Esophagus squamous epithelium (tissue), 5 donors: ENCODE measurements around the gene SDS. TPM values are rescaled to one million over a fixed set of nuclear protein-coding genes. Genes with fewer than 3 reads are reported as not detected.

ENCODE experiments used
- DNase-seq: peaks from one replicate; lab custom pipeline; 2025; lab: John Stamatoyannopoulos, UW
- H3K27ac ChIP-seq, 4 donors: fragments of 200-600 bp; sonication (generic); one replicate each; pipeline ENCODE4 v1.5.1; 2016 to 2019; ENCODE audit warnings: mild to moderate bottlenecking in 1 of 4
- H3K27me3 ChIP-seq, 4 donors: fragments of 200-600 bp; sonication (generic); 1 replicate in 3 of 4; 2 replicates in 1 of 4; pipeline versions ENCODE4 v1.5.1 to v1.6.0; 2017 to 2021; ENCODE audit warnings: antibody characterized with exemption in 1 of 4
- H3K36me3 ChIP-seq, 3 donors: fragments of 200-600 bp; sonication (generic); one replicate each; pipeline ENCODE4 v1.5.1; 2016 to 2019
- H3K4me1 ChIP-seq, 3 donors: fragments of 200-600 bp; sonication (generic); one replicate each; pipeline ENCODE4 v1.5.1; 2017 to 2019
- H3K4me3 ChIP-seq, 4 donors: fragments of 200-600 bp; sonication (generic); 1 replicate in 3 of 4; 2 replicates in 1 of 4; pipeline ENCODE4 v1.5.1; 2016 to 2019; ENCODE audit warnings: mild to moderate bottlenecking in 2 of 4, moderate library complexity in 1 of 4
- H3K9me3 ChIP-seq, 3 donors: fragments of 200-600 bp; sonication (generic); one replicate each; pipeline ENCODE4 v1.5.1; 2016 to 2019
- POLR2A ChIP-seq, 4 donors: fragments of 450-650 bp; IDR thresholded peaks; one replicate each; pipeline ENCODE4 v1.6.1; 2017; ENCODE audit warnings: antibody characterized with exemption in 4 of 4, mild to moderate bottlenecking in 4 of 4, moderate library complexity in 3 of 4
- WGBS, 2 donors: methylation state at CpG; one replicate each; pipeline ENCODE4 v1.1.5; 2018; 5-methylcytosine and 5-hydroxymethylcytosine counted together
- intact Hi-C: fragments of 100-400 bp; cut with DNase I; formaldehyde crosslinking; loops from one replicate; pipeline ENCODE4 v1.15.0; 2022
- total RNA-seq, 4 donors: library from RNA; depleted of rRNA; stranded (reverse); fragments of >200 nt; gene quantifications; one replicate each; pipeline ENCODE4 v1.1.0, GENCODE V29; 2016
- TF ChIP-seq, protein P1 (sequence below), 6 experiments: fragments of 450-650 bp in 4 of 6; fragments of 200-600 bp in 2 of 6; sonication (generic) in 2 of 6; IDR thresholded peaks; one replicate each; pipeline ENCODE4 v1.5.1; 2016 to 2019; ENCODE audit warnings: antibody characterized with exemption in 6 of 6, mild to moderate bottlenecking in 4 of 6, moderate library complexity in 4 of 6
- donor health status: DM: yes; HTN: yes; CAD: no.

Gene SDS
- total RNA-seq, 4 donors from 2014 or later, result 0.76 TPM; not detected in 3

DNA sequence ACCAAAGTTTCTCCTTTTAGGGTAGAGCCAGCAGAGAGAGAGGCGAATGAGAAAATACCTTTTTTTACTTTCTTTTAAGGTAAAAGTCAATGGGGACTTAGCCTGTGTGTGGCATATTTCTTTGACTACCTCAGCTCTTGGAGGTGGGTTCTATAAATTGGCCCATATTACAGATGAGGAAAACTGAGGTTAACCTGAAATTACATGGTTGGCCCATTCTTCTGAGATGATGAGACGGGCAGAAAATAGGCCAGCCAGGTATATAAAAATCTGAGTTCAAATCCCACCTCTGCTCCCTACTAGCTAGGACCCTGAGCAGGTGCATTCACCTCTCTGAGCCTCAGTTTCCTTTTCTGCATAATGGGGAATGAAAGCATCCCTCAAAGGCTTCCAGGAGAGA, 45.6 kb upstream of the SDS start:
- Histone ChIP-seq H3K4me1 (no peaks in the 10 kb centered on the region), H3K27ac (no peak overlapping the region), H3K36me3 (no peaks in the 10 kb centered on the region), H3K9me3 (no peaks in the 10 kb centered on the region), H3K27me3 (peaks cover 0 to 62% (median 0%) of the 10 kb centered on the region in 4 donors), H3K4me3 (no peak overlapping the region)
- 77 to 89% methylated on average over 2 of the region's 2 CpGs for WGBS, 2 donors
- intact Hi-C loops, result no loop called here
- DNase-seq, result no peak
- no peak for TF ChIP-seq POLR2A (IDR thresholded peaks at IDR 0.05)
- TF ChIP-seq, protein P1, sequence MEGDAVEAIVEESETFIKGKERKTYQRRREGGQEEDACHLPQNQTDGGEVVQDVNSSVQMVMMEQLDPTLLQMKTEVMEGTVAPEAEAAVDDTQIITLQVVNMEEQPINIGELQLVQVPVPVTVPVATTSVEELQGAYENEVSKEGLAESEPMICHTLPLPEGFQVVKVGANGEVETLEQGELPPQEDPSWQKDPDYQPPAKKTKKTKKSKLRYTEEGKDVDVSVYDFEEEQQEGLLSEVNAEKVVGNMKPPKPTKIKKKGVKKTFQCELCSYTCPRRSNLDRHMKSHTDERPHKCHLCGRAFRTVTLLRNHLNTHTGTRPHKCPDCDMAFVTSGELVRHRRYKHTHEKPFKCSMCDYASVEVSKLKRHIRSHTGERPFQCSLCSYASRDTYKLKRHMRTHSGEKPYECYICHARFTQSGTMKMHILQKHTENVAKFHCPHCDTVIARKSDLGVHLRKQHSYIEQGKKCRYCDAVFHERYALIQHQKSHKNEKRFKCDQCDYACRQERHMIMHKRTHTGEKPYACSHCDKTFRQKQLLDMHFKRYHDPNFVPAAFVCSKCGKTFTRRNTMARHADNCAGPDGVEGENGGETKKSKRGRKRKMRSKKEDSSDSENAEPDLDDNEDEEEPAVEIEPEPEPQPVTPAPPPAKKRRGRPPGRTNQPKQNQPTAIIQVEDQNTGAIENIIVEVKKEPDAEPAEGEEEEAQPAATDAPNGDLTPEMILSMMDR (IDR thresholded peaks at IDR 0.05), result no peak

DNA sequence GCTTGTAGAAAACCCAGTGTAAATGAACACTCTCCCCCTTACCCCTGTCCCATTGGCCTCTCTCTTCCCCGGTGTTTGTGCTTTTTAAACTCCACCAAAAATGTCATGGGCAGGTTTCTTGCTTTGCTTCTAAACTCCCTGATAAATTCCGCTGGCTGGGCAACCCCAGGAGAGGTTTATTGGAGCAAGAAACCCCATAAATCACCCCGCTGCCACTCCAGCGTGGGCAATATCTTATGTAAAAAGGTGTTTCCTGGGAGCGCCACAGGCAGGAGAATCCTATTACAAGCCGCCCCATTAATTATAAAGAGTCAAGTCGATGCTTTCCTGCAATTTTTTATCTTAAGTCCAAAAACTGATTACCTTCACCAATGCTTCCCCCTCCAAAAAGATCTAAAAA, 45.2 kb upstream of the SDS start:
- no peak overlapping the region for H3K4me3 ChIP-seq
- 35 to 45% methylated on average over 7 of the region's 7 CpGs for WGBS, 2 donors
- no peaks in the 10 kb centered on the region for H3K36me3 ChIP-seq
- intact Hi-C loops, result no loop called here
- no peak for DNase-seq
- TF ChIP-seq POLR2A (IDR thresholded peaks at IDR 0.05), result no peak
- TF ChIP-seq, protein P1 (IDR thresholded peaks at IDR 0.05), result no peak
- no peak overlapping the region for H3K27ac ChIP-seq
- no peaks in the 10 kb centered on the region for H3K9me3 ChIP-seq
- H3K4me1 ChIP-seq, result no peaks in the 10 kb centered on the region
- H3K27me3 ChIP-seq, result peaks cover 0 to 58% (median 0%) of the 10 kb centered on the region in 4 donors

DNA sequence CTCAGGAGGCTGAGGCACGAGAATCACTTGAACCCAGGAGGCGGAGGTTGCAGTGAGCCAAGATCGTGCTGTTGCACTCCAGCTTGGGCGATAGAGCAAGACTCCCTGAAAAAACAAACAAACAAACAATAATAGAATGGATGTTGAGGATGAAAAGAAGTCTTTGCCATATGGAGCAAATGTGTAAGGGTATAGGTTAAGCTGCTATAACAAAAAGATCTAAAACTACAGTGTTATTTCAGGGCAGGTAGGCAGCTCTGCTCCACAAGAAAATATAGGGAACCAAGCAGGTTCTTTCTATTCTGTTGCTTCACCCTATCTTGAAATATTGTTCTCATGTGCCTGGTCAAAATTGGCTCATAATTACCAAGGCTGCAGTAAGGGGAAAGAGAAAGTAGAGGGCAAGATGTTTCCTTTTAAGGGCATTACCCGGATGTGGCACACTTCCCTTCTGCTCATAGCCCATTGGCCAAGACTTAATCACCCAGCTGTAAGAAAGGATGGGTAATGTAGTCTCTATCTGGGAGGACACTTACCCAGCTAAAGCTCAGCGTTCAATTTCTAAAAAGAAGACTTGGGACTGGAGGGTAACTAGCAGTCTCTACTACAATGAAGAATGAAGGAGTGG, 42.0 kb upstream of the SDS start:
- Histone ChIP-seq H3K4me3 (no peak overlapping the region), H3K4me1 (no peaks in the 10 kb centered on the region), H3K36me3 (no peaks in the 10 kb centered on the region), H3K9me3 (no peaks in the 10 kb centered on the region), H3K27ac (no peak overlapping the region), H3K27me3 (peaks cover 0 to 76% (median 0%) of the 10 kb centered on the region in 4 donors)
- 81 to 88% methylated on average over 6 of the region's 6 CpGs for WGBS, 2 donors
- no peak for DNase-seq
- TF ChIP-seq POLR2A (IDR thresholded peaks at IDR 0.05), result no peak
- TF ChIP-seq, protein P1 (IDR thresholded peaks at IDR 0.05), result no peak
- intact Hi-C loops, result no loop called here

DNA sequence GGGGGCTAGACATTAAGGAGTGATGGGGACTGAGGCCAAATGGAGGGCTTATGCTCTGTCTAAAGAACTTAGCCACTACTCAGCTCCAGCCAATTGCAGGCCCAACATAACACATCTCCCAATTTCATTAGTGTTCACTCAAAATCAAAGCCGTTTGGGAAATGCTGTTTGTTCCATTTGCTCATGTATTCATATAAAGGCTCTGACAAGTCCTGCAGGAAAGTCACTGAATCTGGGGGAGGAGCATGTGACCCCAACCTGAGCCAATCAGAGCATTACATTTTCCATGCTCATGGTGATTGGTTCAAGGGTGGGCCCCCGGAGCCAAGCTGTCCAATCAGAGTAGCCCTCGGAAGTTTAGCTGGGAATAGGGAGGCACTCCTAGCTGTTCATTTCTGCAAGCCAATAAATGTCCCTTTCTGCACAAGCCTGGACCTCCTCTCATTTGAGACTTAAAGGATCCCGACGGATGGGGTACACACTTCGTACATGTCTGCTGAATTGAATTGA, 39.4 kb upstream of the SDS start:
- peaks cover 0 to 83% (median 0%) of the 10 kb centered on the region in 4 donors for H3K27me3 ChIP-seq
- WGBS, 2 donors, result 75 to 80% methylated on average over 4 to 5 of the region's 6 CpGs

More for the DNA sequence above, 39.4 kb upstream of the SDS start:
- no peak for DNase-seq
- Histone ChIP-seq H3K9me3 (no peaks in the 10 kb centered on the region), H3K4me3 (no peak overlapping the region), H3K4me1 (no peaks in the 10 kb centered on the region), H3K36me3 (no peaks in the 10 kb centered on the region), H3K27ac (no peak overlapping the region)
- TF ChIP-seq, protein P1 (IDR thresholded peaks at IDR 0.05), result no peak
- TF ChIP-seq POLR2A (IDR thresholded peaks at IDR 0.05), result no peak
- intact Hi-C loops, result no loop called here
